Erythroblast (primary cell): ENCODE results near the gene UGT2A3.

Experiments used
- GATA1 ChIP-seq: IDR thresholded peaks from 2 replicates; pipeline ENCODE4 v1.6.1; 2011; ENCODE audit warnings: low read depth, mild to moderate bottlenecking, control low read depth, low read length, moderate library complexity
- POLR2A ChIP-seq: IDR thresholded peaks from 2 replicates; pipeline ENCODE4 v1.6.1; 2011; ENCODE audit warnings: mild to moderate bottlenecking, low read length

DNA sequence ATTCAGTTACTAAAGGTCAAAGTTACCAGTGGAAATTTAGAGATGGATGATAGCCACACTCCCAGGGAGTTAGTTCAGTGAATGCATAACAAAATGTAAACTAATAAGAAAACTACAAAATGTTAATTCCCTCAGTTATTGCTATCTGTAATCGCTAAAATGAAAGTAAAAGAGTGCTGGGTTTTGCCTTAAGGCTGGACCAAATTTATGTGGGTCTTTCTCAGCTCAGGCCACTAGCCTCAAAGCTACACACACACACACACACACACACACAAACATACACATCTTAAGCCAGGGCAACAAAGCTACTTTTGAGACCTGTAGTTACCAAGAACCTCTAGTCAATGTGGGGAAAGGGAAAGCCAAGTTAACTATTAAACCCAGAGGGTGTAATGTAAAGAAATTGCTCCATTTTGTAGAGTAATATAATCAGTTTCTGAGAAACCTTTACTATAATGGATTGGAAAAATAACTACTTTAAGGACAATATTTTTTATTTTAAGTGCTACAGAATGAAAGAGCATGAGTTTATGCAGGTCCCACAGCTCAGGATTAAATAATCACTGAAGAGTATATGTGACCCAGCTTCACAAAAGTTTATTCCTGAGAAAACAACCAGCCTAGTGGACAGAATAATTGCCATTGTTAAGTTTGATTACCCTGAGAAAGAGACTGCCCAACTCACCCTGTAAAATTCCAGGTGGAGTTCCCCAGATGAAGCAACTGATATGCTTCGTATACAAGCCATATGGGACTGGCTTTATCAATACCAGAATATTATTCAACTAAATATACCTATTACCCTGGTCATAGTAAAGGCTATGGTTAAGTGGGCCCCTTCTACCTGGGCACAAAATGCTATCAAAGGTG lies 8.9 kb upstream of the UGT2A3 start:
- TF ChIP-seq POLR2A (no peak), GATA1 (no peak)
